Left renal pelvis (tissue), 4 donors: ENCODE results near the gene MAP7. TPM values are rescaled to one million over a fixed set of nuclear protein-coding genes. Genes with fewer than 3 reads are reported as not detected.
"Not testable (repeated sequence)": the region's sequence is repeated elsewhere in the genome, so short reads cannot be mapped to it uniquely, and the experiment has no call there.

Experiments used
- DNase-seq, 4 donors: peaks; one replicate each; pipeline ENCODE4 v3.0.0-alpha.2; 2013; ENCODE audit warnings: low read depth in 4 of 4, low spot score in 3 of 4
- polyA plus RNA-seq, 4 donors: library from polyadenylated mRNA; unstranded; fragments of 120-200 nt; gene quantifications; one replicate each; pipeline ENCODE4 v1.2.1, GENCODE V29; 2013; ENCODE audit not compliant: insufficient read length in 4 of 4

The MAP7 gene
- polyA plus RNA-seq, 4 donors = 0.94 to 36.3 (median 32.0) TPM

GRCh38 chr6:136401749-136402148 is 148.5 kb downstream of the MAP7 start:
- no peak for DNase-seq

- DNase-seq = not testable (repeated sequence)
Observed at GRCh38 chr6:136401236-136401635, 149.0 kb downstream of the MAP7 start.

GRCh38 chr6:136398453-136398852 is 151.8 kb downstream of the MAP7 start:
- DNase-seq = no peak

- DNase-seq = no peak
Observed at GRCh38 chr6:136396908-136397307, 153.3 kb downstream of the MAP7 start.

GRCh38 chr6:136390959-136391358 is 159.3 kb downstream of the MAP7 start:
- not testable (repeated sequence) for DNase-seq

GRCh38 chr6:136387316-136387715 is 162.9 kb downstream of the MAP7 start:
- DNase-seq = no peak

- no peak for DNase-seq
Observed at GRCh38 chr6:136383268-136383937, 166.8 kb downstream of the MAP7 start.

GRCh38 chr6:136382676-136383252 is 167.5 kb downstream of the MAP7 start:
- no peak for DNase-seq

- DNase-seq = no peak
Observed at GRCh38 chr6:136378888-136379287, 171.3 kb downstream of the MAP7 start.

GRCh38 chr6:136375836-136376235 is 174.4 kb downstream of the MAP7 start:
- not testable (repeated sequence) for DNase-seq

- DNase-seq = no peak
Observed at GRCh38 chr6:136371959-136372358, 178.3 kb downstream of the MAP7 start.

GRCh38 chr6:136370988-136371728 is 179.1 kb downstream of the MAP7 start:
- no peak for DNase-seq

- DNase-seq = no peak
Observed at GRCh38 chr6:136365776-136366354, 184.4 kb downstream of the MAP7 start.

- DNase-seq = no peak
Observed at GRCh38 chr6:136362421-136363356, 187.5 kb downstream of the MAP7 start.

- no peak for DNase-seq
Observed at GRCh38 chr6:136361787-136362186, 188.4 kb downstream of the MAP7 start.

- no peak for DNase-seq
Observed at GRCh38 chr6:136360783-136361182, 189.4 kb downstream of the MAP7 start.

GRCh38 chr6:136359851-136360250 is 190.4 kb downstream of the MAP7 start:
- no peak for DNase-seq

GRCh38 chr6:136351518-136352110 is 198.6 kb downstream of the MAP7 start:
- no peak for DNase-seq

- no peak for DNase-seq
Observed at GRCh38 chr6:136350914-136351313, 199.3 kb downstream of the MAP7 start.

GRCh38 chr6:136347847-136348246 is 202.4 kb downstream of the MAP7 start:
- DNase-seq = no peak
